IMR-90 (cell line): ENCODE measurements around the gene GPR32. TPM values are rescaled to one million over a fixed set of nuclear protein-coding genes. Genes with fewer than 3 reads are reported as not detected.

ENCODE experiments used
- ATAC-seq: fragments of 200-7000 bp; cut with Tn5 transposase; 2 replicates; pipeline ENCODE4 v1.9.1; 2020; ENCODE audit warnings: low read depth, mild to moderate bottlenecking, moderate library complexity
- BruUV-seq: library from RNA; stranded (reverse); fragments of 400-500 nt; replicated peaks from 2 replicates; lab custom pipeline; 2021; lab: Mats Ljungman, UMichigan
- CTCF ChIA-PET: fragments of 300-600 bp; formaldehyde crosslinking; extraction: SDS; loops from one replicate; lab custom pipeline; 2021; ENCODE audit warnings: antibody characterized with exemption; lab: Yijun Ruan, JAX
- POLR2A ChIA-PET: fragments of 300-600 bp; sonication (Branson Sonifier 250); formaldehyde crosslinking; loops from one replicate; lab custom pipeline; 2022; ENCODE audit warnings: antibody characterized with exemption; ENCODE audit not compliant: unreplicated experiment; lab: Charles Lee
- DNase-seq: peaks from one replicate; pipeline ENCODE4 v3.0.0; 2013
- H2AFZ ChIP-seq: replicated peaks from 2 replicates; pipeline ENCODE3; 2013; ENCODE audit warnings: low read length, mild to moderate bottlenecking; ENCODE audit not compliant: poor library complexity
- H2AK5ac ChIP-seq: 2 replicates; pipeline ENCODE4 v1.6.1; 2013; ENCODE audit warnings: low read depth, low read length, inconsistent platforms
- H2AK9ac ChIP-seq: replicated peaks from 2 replicates; pipeline ENCODE3; 2013; ENCODE audit warnings: mild to moderate bottlenecking, low read depth, low read length, moderate library complexity; ENCODE audit not compliant: poor library complexity
- H2BK120ac ChIP-seq: 2 replicates; pipeline ENCODE4 v1.6.1; 2013; ENCODE audit warnings: low read depth, low read length, inconsistent platforms
- H2BK15ac ChIP-seq: 3 replicates; pipeline ENCODE4 v1.6.1; 2013; ENCODE audit warnings: low read depth, low read length, inconsistent platforms
- H2BK20ac ChIP-seq: 2 replicates; pipeline ENCODE4 v1.6.1; 2013; ENCODE audit warnings: low read depth, mild to moderate bottlenecking, inconsistent platforms, low read length, moderate library complexity
- H2BK5ac ChIP-seq: 2 replicates; pipeline ENCODE4 v1.6.1; 2013; ENCODE audit warnings: mild to moderate bottlenecking, low read depth, low read length, inconsistent platforms; ENCODE audit not compliant: poor library complexity, severe bottlenecking
- H3K14ac ChIP-seq: replicated peaks from 2 replicates; pipeline ENCODE4 v1.6.1; 2013; ENCODE audit warnings: low read depth, low read length, inconsistent platforms
- H3K18ac ChIP-seq: 2 replicates; pipeline ENCODE4 v1.6.1; 2013; ENCODE audit warnings: low read depth, low read length, control low read depth
- H3K23ac ChIP-seq: 2 replicates; pipeline ENCODE4 v1.6.1; 2013; ENCODE audit warnings: low read depth, low read length, inconsistent platforms
- H3K27ac ChIP-seq: 2 replicates; pipeline ENCODE4 v1.5.1; 2013; ENCODE audit warnings: mild to moderate bottlenecking, control low read depth, low read length; ENCODE audit not compliant: insufficient read depth
- H3K27me3 ChIP-seq: 2 replicates; pipeline ENCODE4 v1.6.1; 2013; ENCODE audit warnings: low read length; ENCODE audit not compliant: control insufficient read depth, insufficient read depth
- H3K36me3 ChIP-seq: 2 replicates; pipeline ENCODE4 v1.6.1; 2013; ENCODE audit warnings: low read length, mixed read lengths; ENCODE audit not compliant: control insufficient read depth, insufficient read depth
- H3K4ac ChIP-seq: 2 replicates; pipeline ENCODE4 v1.6.1; 2013; ENCODE audit warnings: low read depth, low read length, inconsistent platforms
- H3K4me1 ChIP-seq: 2 replicates; pipeline ENCODE4 v1.6.1; 2013; ENCODE audit warnings: low read length, mixed read lengths; ENCODE audit not compliant: control insufficient read depth, insufficient read depth
- H3K4me2 ChIP-seq: 2 replicates; pipeline ENCODE4 v1.6.1; 2013; ENCODE audit warnings: low read depth, mild to moderate bottlenecking, control low read depth, low read length, moderate library complexity
- H3K4me3 ChIP-seq: 2 replicates; pipeline ENCODE4 v1.5.1; 2013; ENCODE audit warnings: low read depth, mild to moderate bottlenecking, control low read depth, low read length, moderate library complexity; ENCODE audit not compliant: insufficient read depth
- H3K56ac ChIP-seq: 2 replicates; pipeline ENCODE4 v1.6.1; 2013; ENCODE audit warnings: low read length, inconsistent platforms; ENCODE audit not compliant: insufficient read depth; ENCODE audit errors: extremely low read depth
- H3K79me1 ChIP-seq, 2 experiments: 2 replicates each; pipeline ENCODE4 v1.6.1; 2013; ENCODE audit warnings: low read length in 2 of 2, inconsistent platforms in 1 of 2, low read depth in 1 of 2
- H3K9ac ChIP-seq: 2 replicates; pipeline ENCODE4 v1.6.1; 2013; ENCODE audit warnings: low read depth, low read length, control low read depth
- H3K9me1 ChIP-seq: 2 replicates; pipeline ENCODE4 v1.6.1; 2013; ENCODE audit warnings: low read length, inconsistent platforms; ENCODE audit not compliant: insufficient read depth
- H3K9me3 ChIP-seq: 2 replicates; pipeline ENCODE4 v1.6.1; 2013; ENCODE audit warnings: low read length; ENCODE audit not compliant: control insufficient read depth, insufficient read depth
- H4K20me1 ChIP-seq: 2 replicates; pipeline ENCODE4 v1.6.1; 2013; ENCODE audit warnings: low read length, inconsistent platforms; ENCODE audit not compliant: insufficient read depth
- H4K5ac ChIP-seq: 2 replicates; pipeline ENCODE4 v1.6.1; 2013; ENCODE audit warnings: mild to moderate bottlenecking, low read depth, low read length, control low read depth
- H4K8ac ChIP-seq, 2 experiments: 2 replicates each; pipeline ENCODE4 v1.6.1; 2013; ENCODE audit warnings: low read depth in 2 of 2, low read length in 2 of 2, control low read depth in 1 of 2, inconsistent platforms in 1 of 2
- H4K91ac ChIP-seq: 2 replicates; pipeline ENCODE4 v1.6.1; 2013; ENCODE audit warnings: low read depth, low read length, inconsistent platforms; ENCODE audit not compliant: insufficient read depth
- BHLHE40 ChIP-seq: fragments of 150-350 bp; IDR thresholded peaks from 2 replicates; pipeline ENCODE4 v1.6.1; 2016; ENCODE audit warnings: mild to moderate bottlenecking, low read depth, low read length
- CEBPB ChIP-seq: IDR thresholded peaks from 2 replicates; pipeline ENCODE4 v1.6.1; 2012; ENCODE audit warnings: low read depth, low read length, improper control_type of control experiment
- CHD1 ChIP-seq: IDR thresholded peaks from 2 replicates; pipeline ENCODE4 v1.6.1; 2012; ENCODE audit warnings: low read depth, low read length, improper control_type of control experiment
- FOS ChIP-seq: fragments of 150-350 bp; IDR thresholded peaks from 2 replicates; pipeline ENCODE4 v1.6.1; 2016; ENCODE audit warnings: low read depth, low read length
- MAFK ChIP-seq: IDR thresholded peaks from 2 replicates; pipeline ENCODE4 v1.6.1; 2012; ENCODE audit warnings: low read depth, low read length, improper control_type of control experiment
- MXI1 ChIP-seq: IDR thresholded peaks from 2 replicates; pipeline ENCODE4 v1.6.1; 2012; ENCODE audit warnings: low read depth, mild to moderate bottlenecking, low read length, moderate library complexity, borderline replicate concordance
- NFE2L2 ChIP-seq: fragments of 150-350 bp; IDR thresholded peaks from 2 replicates; pipeline ENCODE4 v1.6.1; 2016; ENCODE audit warnings: low read depth, mild to moderate bottlenecking, low read length
- RAD21 ChIP-seq: IDR thresholded peaks from 2 replicates; pipeline ENCODE4 v1.6.1; 2012; ENCODE audit warnings: low read length, improper control_type of control experiment
- SMC3 ChIP-seq: fragments of 150-350 bp; IDR thresholded peaks from 2 replicates; pipeline ENCODE4 v1.6.1; 2016; ENCODE audit warnings: low read depth, mild to moderate bottlenecking, antibody characterized with exemption, low read length, moderate library complexity
- WGBS, 2 experiments: methylation state at CpG; one replicate each; pipeline versions ENCODE4 v1.1.5 to v1.1.7; 2013; ENCODE audit warnings: missing lambda C conversion rate in 2 of 2; ENCODE audit not compliant: insufficient read length in 1 of 2; ENCODE audit errors: extremely low coverage in 2 of 2; 5-methylcytosine and 5-hydroxymethylcytosine counted together
- dilution Hi-C: fragments of 300-500 bp; cut with HindIII; formaldehyde crosslinking; loops from one replicate; pipeline ENCODE4 v1.14.3; 2018; ENCODE audit warnings: low sequenced_read_pairs; ENCODE audit not compliant: unreplicated experiment
- in situ Hi-C: fragments of 300-500 bp; cut with MboI; formaldehyde crosslinking; loops from 3 replicates; pipeline ENCODE4 v1.14.3; 2019; ENCODE audit warnings: low sequenced_read_pairs, inconsistent platforms, mixed read lengths
- intact Hi-C: fragments of 100-400 bp; cut with micrococcal nuclease; formaldehyde crosslinking; loops from 2 replicates; pipeline ENCODE4 v1.10.0; 2022
- polyA plus RNA-seq, 3 experiments: library from polyadenylated mRNA; depleted of rRNA; stranded (reverse); fragments of >200 nt; gene quantifications; 2 replicates each; pipeline ENCODE4 v1.2.3, GENCODE V29; 2012; ENCODE audit warnings: low replicate concordance in 1 of 3
- total RNA-seq: library from RNA; depleted of rRNA; stranded (reverse); fragments of >200 nt; gene quantifications from 2 replicates; pipeline ENCODE4 v1.2.3, GENCODE V29; 2012
- TF ChIP-seq, protein P1 (sequence below): fragments of 150-350 bp; IDR thresholded peaks from 2 replicates; pipeline ENCODE4 v1.6.1; 2017; ENCODE audit warnings: mild to moderate bottlenecking, antibody characterized with exemption, low read length, low read depth
- TF ChIP-seq, protein P2 (sequence below): fragments of 150-350 bp; IDR thresholded peaks from 2 replicates; pipeline ENCODE4 v1.6.1; 2016; ENCODE audit warnings: low read depth, mild to moderate bottlenecking, low read length, moderate library complexity, borderline replicate concordance

The GPR32 gene
- total and polyA plus RNA-seq, 2 of the 4 experiments (the other 2 are of a cell fraction), result not detected

DNA sequence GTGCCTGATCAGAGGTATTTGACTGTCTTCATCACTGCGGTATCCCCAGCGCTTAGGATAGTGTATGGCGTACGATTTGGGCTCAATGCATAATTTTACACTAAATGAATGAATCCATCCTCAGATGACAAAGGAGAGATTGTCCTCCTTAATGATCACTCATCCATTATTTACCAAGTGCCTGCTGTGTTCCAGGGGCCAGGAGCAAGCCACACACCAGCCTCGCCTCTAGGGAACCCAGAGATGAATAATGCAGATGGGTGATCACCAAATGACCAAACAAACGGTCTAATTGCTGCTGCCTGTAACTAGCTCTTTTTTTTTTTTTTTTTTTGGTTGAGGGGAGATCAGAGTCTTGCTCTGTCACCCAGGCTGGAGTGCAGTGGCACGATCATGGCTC is 5.9 kb upstream of the GPR32 start:
- no peaks in the 10 kb centered on the region for H4K20me1 ChIP-seq
- H3K23ac ChIP-seq, result no peak overlapping the region
- no peaks in the 10 kb centered on the region for H3K79me1 ChIP-seq
- DNase-seq (no peak), ATAC-seq (no peak)
- no peak overlapping the region for H3K14ac ChIP-seq
- no peak overlapping the region for H3K4ac ChIP-seq
- no peak overlapping the region for H4K8ac ChIP-seq
- no peak overlapping the region for H2AFZ ChIP-seq
- ChIA-PET POLR2A (interaction anchor here (0.6 kb wide), 2 partner anchors 71 to 1403 kb away, joined by 3 to 5 read pairs; no protein-coding TSS in a partner anchor), CTCF (no interaction called here)
- H4K5ac ChIP-seq, result no peak overlapping the region
- no peak overlapping the region for H2BK5ac ChIP-seq
- no peak overlapping the region for H3K9ac ChIP-seq
- in situ Hi-C loops (no loop called here), intact Hi-C loops (no loop called here), dilution Hi-C loops (no loop called here)
- H4K91ac ChIP-seq, result no peak overlapping the region
- no peaks in the 10 kb centered on the region for H3K27me3 ChIP-seq
- BruUV-seq, result no TSS peak
- H3K4me3 ChIP-seq, result no peak overlapping the region
- no peaks in the 10 kb centered on the region for H3K9me1 ChIP-seq
- no peak overlapping the region for H2BK120ac ChIP-seq
- H3K27ac ChIP-seq, result no peak overlapping the region
- no peak overlapping the region for H3K4me2 ChIP-seq
- TF ChIP-seq SMC3 (no peak), FOS (no peak), MXI1 (no peak), CHD1 (no peak), RAD21 (no peak), MAFK (no peak), BHLHE40 (no peak), CEBPB (no peak), NFE2L2 (no peak)
- TF ChIP-seq, protein P1, sequence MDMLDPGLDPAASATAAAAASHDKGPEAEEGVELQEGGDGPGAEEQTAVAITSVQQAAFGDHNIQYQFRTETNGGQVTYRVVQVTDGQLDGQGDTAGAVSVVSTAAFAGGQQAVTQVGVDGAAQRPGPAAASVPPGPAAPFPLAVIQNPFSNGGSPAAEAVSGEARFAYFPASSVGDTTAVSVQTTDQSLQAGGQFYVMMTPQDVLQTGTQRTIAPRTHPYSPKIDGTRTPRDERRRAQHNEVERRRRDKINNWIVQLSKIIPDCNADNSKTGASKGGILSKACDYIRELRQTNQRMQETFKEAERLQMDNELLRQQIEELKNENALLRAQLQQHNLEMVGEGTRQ, result no peak
- TF ChIP-seq, protein P2, sequence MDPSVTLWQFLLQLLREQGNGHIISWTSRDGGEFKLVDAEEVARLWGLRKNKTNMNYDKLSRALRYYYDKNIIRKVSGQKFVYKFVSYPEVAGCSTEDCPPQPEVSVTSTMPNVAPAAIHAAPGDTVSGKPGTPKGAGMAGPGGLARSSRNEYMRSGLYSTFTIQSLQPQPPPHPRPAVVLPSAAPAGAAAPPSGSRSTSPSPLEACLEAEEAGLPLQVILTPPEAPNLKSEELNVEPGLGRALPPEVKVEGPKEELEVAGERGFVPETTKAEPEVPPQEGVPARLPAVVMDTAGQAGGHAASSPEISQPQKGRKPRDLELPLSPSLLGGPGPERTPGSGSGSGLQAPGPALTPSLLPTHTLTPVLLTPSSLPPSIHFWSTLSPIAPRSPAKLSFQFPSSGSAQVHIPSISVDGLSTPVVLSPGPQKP, result no peak
- no peak overlapping the region for H3K18ac ChIP-seq
- H3K56ac ChIP-seq, result no peak overlapping the region
- H2BK15ac ChIP-seq, result no peak overlapping the region
- 0 out of 2 replicates have a peak, but pooled peaks cover 2% of the 10 kb centered on the region for H3K9me3 ChIP-seq
- H2AK9ac ChIP-seq, result no peak overlapping the region
- WGBS, 2 experiments, result no CpG with 5 or more reads among the region's 7 CpGs
- no peak overlapping the region for H2AK5ac ChIP-seq
- no peaks in the 10 kb centered on the region for H3K4me1 ChIP-seq
- no peaks in the 10 kb centered on the region for H3K36me3 ChIP-seq
- no peak overlapping the region for H2BK20ac ChIP-seq
